Calu3 (cell line): ENCODE results near the gene ASPDH. TPM values are rescaled to one million over a fixed set of nuclear protein-coding genes. Genes with fewer than 3 reads are reported as not detected.

Experiments used
- BruUV-seq: library from RNA; stranded (reverse); fragments of 400-500 nt; replicated peaks from 2 replicates; lab custom pipeline; 2021; lab: Mats Ljungman, UMichigan
- CTCF ChIA-PET: fragments of 300-600 bp; sonication (Branson Sonifier 250); formaldehyde crosslinking; loops from one replicate; lab custom pipeline; 2022; ENCODE audit warnings: antibody characterized with exemption; lab: Charles Lee
- DNase-seq: peaks from one replicate; pipeline ENCODE4 v3.0.0; 2022
- H3K27ac Mint-ChIP-seq: one replicate; pipeline ENCODE4 v1.8.0; 2022; ENCODE audit warnings: mixed read lengths; ENCODE audit not compliant: unreplicated experiment
- H3K27me3 Mint-ChIP-seq: one replicate; pipeline ENCODE4 v1.8.0; 2022; ENCODE audit warnings: mixed read lengths; ENCODE audit not compliant: unreplicated experiment
- H3K36me3 Mint-ChIP-seq: one replicate; pipeline ENCODE4 v1.8.0; 2022; ENCODE audit warnings: mild to moderate bottlenecking, moderate library complexity, mixed read lengths; ENCODE audit not compliant: insufficient read depth, unreplicated experiment
- H3K4me1 Mint-ChIP-seq: one replicate; pipeline ENCODE4 v1.8.0; 2022; ENCODE audit warnings: mild to moderate bottlenecking, low read depth, mixed read lengths; ENCODE audit not compliant: unreplicated experiment
- H3K4me3 Mint-ChIP-seq: one replicate; pipeline ENCODE4 v1.8.0; 2022; ENCODE audit warnings: mild to moderate bottlenecking, low read depth, moderate library complexity, mixed read lengths; ENCODE audit not compliant: unreplicated experiment
- H3K9me3 Mint-ChIP-seq: one replicate; pipeline ENCODE4 v1.8.0; 2022; ENCODE audit warnings: low read depth, mixed read lengths; ENCODE audit not compliant: unreplicated experiment
- CTCF ChIP-seq: fragments of 200-600 bp; IDR thresholded peaks from one replicate; pipeline ENCODE4 v1.8.0; 2022; ENCODE audit warnings: antibody characterized with exemption; ENCODE audit not compliant: unreplicated experiment
- intact Hi-C: fragments of 100-400 bp; cut with micrococcal nuclease; formaldehyde crosslinking; loops from one replicate; pipeline ENCODE4 v1.10.0; 2022; ENCODE audit not compliant: unreplicated experiment
- total RNA-seq: library from RNA; stranded (reverse); gene quantifications from 2 replicates; pipeline ENCODE4 v1.2.3, GENCODE V29; 2022

ASPDH gene
- total RNA-seq, 1 experiment from 2014 or later, result not detected

GRCh38 chr19:50495020-50495531 is 18.6 kb downstream of the ASPDH start:
- BruUV-seq, result no TSS peak
- Mint-ChIP-seq H3K4me3 (no peak overlapping the region), H3K36me3 (peaks cover 10% of the 10 kb centered on the region), H3K27ac (no peak overlapping the region), H3K9me3 (no peaks in the 10 kb centered on the region), H3K4me1 (peaks cover 13% of the 10 kb centered on the region), H3K27me3 (peaks cover 22% of the 10 kb centered on the region)
- DNase-seq, result no peak
- no peak for TF ChIP-seq CTCF
- intact Hi-C loops, result no loop called here
- CTCF ChIA-PET, result no interaction called here

GRCh38 chr19:50494186-50495019 is 19.3 kb downstream of the ASPDH start:
- Mint-ChIP-seq H3K4me1 (peaks cover 13% of the 10 kb centered on the region), H3K27ac (no peak overlapping the region), H3K27me3 (peaks cover 22% of the 10 kb centered on the region), H3K4me3 (no peak overlapping the region), H3K9me3 (no peaks in the 10 kb centered on the region), H3K36me3 (peaks cover 14% of the 10 kb centered on the region)
- DNase-seq, result no peak
- no TSS peak for BruUV-seq
- CTCF ChIA-PET, result interaction anchor here (0.6 to 0.7 kb wide), 2 partner anchors 111 to 382 kb away, joined by 4 read pairs; partner anchors contain the start of gene POLD1
- TF ChIP-seq CTCF, result no peak
- intact Hi-C loops, result no loop called here

GRCh38 chr19:50493171-50493570 is 20.5 kb downstream of the ASPDH start:
- Mint-ChIP-seq H3K9me3 (no peaks in the 10 kb centered on the region), H3K4me3 (no peak overlapping the region), H3K27me3 (peaks cover 22% of the 10 kb centered on the region), H3K4me1 (peaks cover 13% of the 10 kb centered on the region), H3K36me3 (peaks cover 14% of the 10 kb centered on the region), H3K27ac (no peak overlapping the region)
- no peak for TF ChIP-seq CTCF
- no TSS peak for BruUV-seq
- DNase-seq, result no peak
- intact Hi-C loops, result no loop called here
- CTCF ChIA-PET, result no interaction called here

- BruUV-seq, result no TSS peak
- intact Hi-C loops, result no loop called here
- peaks cover 13% of the 10 kb centered on the region for H3K4me1 Mint-ChIP-seq
- CTCF ChIA-PET, result interaction anchor here (0.6 kb wide), 1 partner anchor 122 kb away, joined by 6 read pairs; no protein-coding TSS in a partner anchor
- H3K36me3 Mint-ChIP-seq, result peaks cover 14% of the 10 kb centered on the region
- H3K27ac Mint-ChIP-seq, result peak overlapping the region; percentile 25
- peak; percentile 38 for DNase-seq
- TF ChIP-seq CTCF, result no peak
- peaks cover 22% of the 10 kb centered on the region for H3K27me3 Mint-ChIP-seq
- H3K9me3 Mint-ChIP-seq, result no peaks in the 10 kb centered on the region
- H3K4me3 Mint-ChIP-seq, result no peak overlapping the region
These were observed 21.2 kb downstream of the ASPDH start for GRCh38 chr19:50492303-50493052.
